ENCODE measurements around the gene LINGO1. TPM values are rescaled to one million over a fixed set of nuclear protein-coding genes. Genes with fewer than 3 reads are reported as not detected.

LINGO1 gene
- total and polyA plus RNA-seq, 2 donors (not counting 1 experiment from before 2014, with no cell fraction given), result not detected

DNA sequence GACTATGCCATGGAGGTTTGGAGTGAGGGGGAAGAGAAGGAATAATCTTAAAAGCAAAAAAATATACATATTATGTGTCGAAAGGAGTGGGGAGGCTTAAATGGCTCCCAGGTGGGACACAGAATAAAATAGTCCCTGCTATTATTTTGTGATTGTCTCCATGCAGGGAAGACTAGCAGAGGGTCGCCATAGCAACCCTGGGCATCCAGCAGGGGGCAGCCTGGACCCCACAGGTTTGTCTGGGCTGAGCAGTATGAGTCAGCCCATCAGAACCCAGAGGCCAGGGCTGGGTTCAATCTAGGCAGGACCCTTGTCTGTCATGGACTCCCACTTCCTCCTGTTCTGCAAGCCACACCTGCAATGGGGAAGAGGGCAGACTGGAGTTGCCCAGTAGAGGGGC is 17.6 kb upstream of the LINGO1 start:
- ChIA-PET CTCF (no interaction called here), POLR2A (no interaction called here)
- Mint-ChIP-seq H3K27ac (no peak overlapping the region), H3K4me3 (no peak overlapping the region), H3K9me3 (ENCODE audit: insufficient read depth) (peaks cover 4% of the 10 kb centered on the region), H3K4me1 (no peaks in the 10 kb centered on the region), H3K27me3 (peaks cover 21% of the 10 kb centered on the region)
- H2AFZ ChIP-seq (ENCODE audit: insufficient read depth, low read depth, low read length, poor library complexity, severe bottlenecking), result no peak overlapping the region
- no peaks in the 10 kb centered on the region for H3K4me1 ChIP-seq (ENCODE audit: control insufficient read depth in 2 of 2, insufficient read depth in 2 of 2, low read length in 2 of 2)
- H3K4me2 ChIP-seq (replicated peaks; ENCODE audit: low read depth, low read length, poor library complexity, severe bottlenecking), result no peak overlapping the region
- H4K20me1 ChIP-seq (ENCODE audit: control insufficient read depth, insufficient read depth, low read length, poor library complexity, severe bottlenecking), result no peaks in the 10 kb centered on the region
- ATAC-seq (ENCODE audit: low read depth) (no peak), DNase-seq (no peak)
- TF ChIP-seq, protein P1, sequence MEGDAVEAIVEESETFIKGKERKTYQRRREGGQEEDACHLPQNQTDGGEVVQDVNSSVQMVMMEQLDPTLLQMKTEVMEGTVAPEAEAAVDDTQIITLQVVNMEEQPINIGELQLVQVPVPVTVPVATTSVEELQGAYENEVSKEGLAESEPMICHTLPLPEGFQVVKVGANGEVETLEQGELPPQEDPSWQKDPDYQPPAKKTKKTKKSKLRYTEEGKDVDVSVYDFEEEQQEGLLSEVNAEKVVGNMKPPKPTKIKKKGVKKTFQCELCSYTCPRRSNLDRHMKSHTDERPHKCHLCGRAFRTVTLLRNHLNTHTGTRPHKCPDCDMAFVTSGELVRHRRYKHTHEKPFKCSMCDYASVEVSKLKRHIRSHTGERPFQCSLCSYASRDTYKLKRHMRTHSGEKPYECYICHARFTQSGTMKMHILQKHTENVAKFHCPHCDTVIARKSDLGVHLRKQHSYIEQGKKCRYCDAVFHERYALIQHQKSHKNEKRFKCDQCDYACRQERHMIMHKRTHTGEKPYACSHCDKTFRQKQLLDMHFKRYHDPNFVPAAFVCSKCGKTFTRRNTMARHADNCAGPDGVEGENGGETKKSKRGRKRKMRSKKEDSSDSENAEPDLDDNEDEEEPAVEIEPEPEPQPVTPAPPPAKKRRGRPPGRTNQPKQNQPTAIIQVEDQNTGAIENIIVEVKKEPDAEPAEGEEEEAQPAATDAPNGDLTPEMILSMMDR (IDR thresholded peaks at IDR 0.05), result no peak
- TF ChIP-seq EZH2 (IDR thresholded peaks at IDR 0.05; ENCODE audit: borderline replicate concordance, insufficient read depth, low read depth, low read length, poor library complexity, severe bottlenecking), result no peak
- H3K36me3 ChIP-seq (replicated peaks in 1 of 2; ENCODE audit: control extremely low read depth in 1 of 2, control insufficient read depth in 1 of 2, extremely low read depth in 1 of 2, insufficient read depth in 2 of 2, low read length in 1 of 2), result no peaks in the 10 kb centered on the region
- H3K4me3 ChIP-seq (ENCODE audit: control extremely low read depth in 1 of 5, extremely low read depth in 1 of 5, insufficient read depth in 1 of 5, low read depth in 2 of 5, low read length in 4 of 5), result no peak overlapping the region
- no peak overlapping the region for H3K9ac ChIP-seq (ENCODE audit: low read length)
- intact Hi-C loops (cut with micrococcal nuclease), result no loop called here
- no peaks in the 10 kb centered on the region for H3K79me2 ChIP-seq (ENCODE audit: control insufficient read depth, insufficient read depth, low read length)
- peaks cover 0 to 16% (median 0%) of the 10 kb centered on the region in 3 donors for H3K9me3 ChIP-seq (ENCODE audit: control extremely low read depth in 1 of 3, control insufficient read depth in 2 of 3, insufficient read depth in 1 of 3, low read length in 2 of 3)
- peaks cover 0 to 13% (median 2%) of the 10 kb centered on the region in 4 experiments for H3K27me3 ChIP-seq (replicated peaks in 1 of 4; ENCODE audit: control extremely low read depth in 1 of 4, control insufficient read depth in 3 of 4, insufficient read depth in 4 of 4, low read length in 3 of 4)
- 78% methylated on average over 1 of the region's 2 CpGs for WGBS (ENCODE audit: insufficient coverage)
- H3K27ac ChIP-seq (ENCODE audit: low read length in 2 of 2), result no peak overlapping the region

DNA sequence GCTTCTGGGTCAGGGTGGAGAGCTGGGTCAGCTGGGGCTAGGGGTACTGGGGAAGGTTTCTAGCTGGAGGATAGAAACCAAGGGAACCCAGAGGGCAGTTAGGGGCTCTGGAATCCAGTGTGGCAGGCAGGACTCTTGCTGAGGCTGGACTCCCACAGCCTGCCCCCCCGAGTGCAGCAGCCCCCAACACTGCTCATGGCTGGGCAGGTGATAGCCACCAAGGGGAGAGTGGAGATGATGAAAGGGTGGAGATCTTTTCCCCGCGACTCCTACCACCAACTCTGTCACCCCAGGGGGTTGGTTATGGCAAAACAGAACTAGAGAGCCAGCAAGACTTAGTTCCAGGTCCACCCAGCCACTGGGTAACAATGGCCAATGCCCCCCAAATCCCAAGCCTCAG is 16.9 kb upstream of the LINGO1 start:
- no peaks in the 10 kb centered on the region for H3K4me1 Mint-ChIP-seq
- no peak overlapping the region for H2AFZ ChIP-seq (ENCODE audit: insufficient read depth, low read depth, low read length, poor library complexity, severe bottlenecking)
- intact Hi-C loops (cut with micrococcal nuclease), result no loop called here

More for the DNA sequence above, 16.9 kb upstream of the LINGO1 start:
- Histone ChIP-seq H3K4me2 (replicated peaks; ENCODE audit: low read depth, low read length, poor library complexity, severe bottlenecking) (no peak overlapping the region), H3K9me3 (ENCODE audit: control extremely low read depth in 1 of 3, control insufficient read depth in 2 of 3, insufficient read depth in 1 of 3, low read length in 2 of 3) (peaks cover 0 to 12% (median 0%) of the 10 kb centered on the region in 3 donors), H4K20me1 (ENCODE audit: control insufficient read depth, insufficient read depth, low read length, poor library complexity, severe bottlenecking) (no peaks in the 10 kb centered on the region), H3K27me3 (replicated peaks in 1 of 4; ENCODE audit: control extremely low read depth in 1 of 4, control insufficient read depth in 3 of 4, insufficient read depth in 4 of 4, low read length in 3 of 4) (peaks cover 0 to 10% (median 0%) of the 10 kb centered on the region in 4 experiments), H3K79me2 (ENCODE audit: control insufficient read depth, insufficient read depth, low read length) (no peaks in the 10 kb centered on the region), H3K9ac (ENCODE audit: low read length) (no peak overlapping the region), H3K4me1 (ENCODE audit: control insufficient read depth in 2 of 2, insufficient read depth in 2 of 2, low read length in 2 of 2) (no peaks in the 10 kb centered on the region), H3K36me3 (replicated peaks in 1 of 2; ENCODE audit: control extremely low read depth in 1 of 2, control insufficient read depth in 1 of 2, extremely low read depth in 1 of 2, insufficient read depth in 2 of 2, low read length in 1 of 2) (no peaks in the 10 kb centered on the region), H3K4me3 (ENCODE audit: control extremely low read depth in 1 of 5, extremely low read depth in 1 of 5, insufficient read depth in 1 of 5, low read depth in 2 of 5, low read length in 4 of 5) (no peak overlapping the region), H3K27ac (ENCODE audit: low read length in 2 of 2) (no peak overlapping the region)
- TF ChIP-seq, protein P1 (IDR thresholded peaks at IDR 0.05), result no peak
- TF ChIP-seq EZH2 (IDR thresholded peaks at IDR 0.05; ENCODE audit: borderline replicate concordance, insufficient read depth, low read depth, low read length, poor library complexity, severe bottlenecking), result no peak
- DNase-seq (no peak), ATAC-seq (ENCODE audit: low read depth) (no peak)
- no peak overlapping the region for H3K4me3 Mint-ChIP-seq
- H3K27me3 Mint-ChIP-seq, result peaks cover 16% of the 10 kb centered on the region
- peaks cover 4% of the 10 kb centered on the region for H3K9me3 Mint-ChIP-seq (ENCODE audit: insufficient read depth)
- ChIA-PET POLR2A (no interaction called here), CTCF (no interaction called here)
- WGBS (ENCODE audit: insufficient coverage), result no CpG with 5 or more reads among the region's 3 CpGs
- no peak overlapping the region for H3K27ac Mint-ChIP-seq

Measured in B cell (primary cell).